GM19240 (cell line): Measurements from ENCODE around the gene LMO7.

ENCODE experiments used
- DNase-seq: peaks from one replicate; pipeline ENCODE4 v3.0.0; 2011; ENCODE audit warnings: low spot score; ENCODE audit not compliant: insufficient read length

LMO7 gene

DNA sequence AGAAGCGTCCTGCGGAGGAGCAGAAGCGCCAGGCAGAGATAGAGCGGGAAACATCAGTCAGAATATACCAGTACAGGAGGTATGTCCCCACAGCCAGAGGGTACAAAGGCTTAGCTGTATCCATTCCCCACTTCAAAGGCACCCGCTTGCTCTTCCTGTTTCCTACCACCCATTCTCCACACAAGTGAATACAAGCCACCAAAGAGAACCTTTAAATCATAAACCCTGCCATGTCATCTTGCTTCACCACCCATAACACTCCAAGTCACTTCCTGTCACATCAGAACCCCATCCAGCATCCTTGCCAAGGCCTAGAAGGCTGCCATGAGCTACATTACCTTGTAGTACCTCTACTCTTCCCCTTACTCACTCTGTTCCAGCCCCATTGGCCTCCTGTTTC, 205.8 kb downstream of the LMO7 start:
- DNase-seq = no peak

GRCh38 chr13:75843074-75843473, 206.9 kb downstream of the LMO7 start:
- DNase-seq = no peak

DNA sequence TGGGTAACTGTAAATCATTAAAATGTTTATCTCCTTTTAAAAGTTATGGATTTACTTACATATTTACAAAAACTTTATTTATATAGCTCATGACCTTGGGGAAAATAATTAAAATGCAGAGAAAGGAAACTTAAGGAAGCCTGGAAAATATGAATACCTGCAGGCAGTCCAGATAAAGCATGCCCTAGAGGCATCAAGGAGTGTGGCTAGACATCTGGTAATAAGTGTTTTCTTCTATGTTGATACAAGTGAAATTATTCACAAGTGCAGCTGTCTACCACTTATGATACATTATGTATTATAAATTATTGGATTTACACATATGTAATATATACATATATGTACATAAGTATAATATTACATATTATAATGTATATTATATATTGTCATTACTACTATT, 207.9 kb downstream of the LMO7 start:
- no peak for DNase-seq

GRCh38 chr13:75847588-75847987, 211.5 kb downstream of the LMO7 start:
- DNase-seq = no peak

GRCh38 chr13:75850916-75851315, 214.8 kb downstream of the LMO7 start:
- DNase-seq = no peak

DNA sequence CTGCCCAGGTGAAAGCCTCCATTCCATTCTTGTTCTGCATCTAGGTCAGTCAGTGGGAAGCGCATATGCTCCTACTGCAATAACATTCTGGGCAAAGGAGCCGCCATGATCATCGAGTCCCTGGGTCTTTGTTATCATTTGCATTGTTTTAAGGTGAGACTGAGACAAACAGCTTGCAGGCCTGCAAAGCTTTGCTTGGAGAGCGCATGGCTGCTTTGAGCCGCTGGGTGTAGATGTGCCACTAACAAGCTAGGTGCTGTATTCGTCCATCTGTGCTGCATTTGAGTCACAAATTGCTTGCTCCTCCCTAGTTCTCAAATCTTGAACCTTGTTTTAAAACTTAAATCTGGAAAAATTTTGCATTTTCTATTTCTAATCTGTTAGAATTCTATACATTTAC, 219.1 kb downstream of the LMO7 start:
- DNase-seq = no peak

DNA sequence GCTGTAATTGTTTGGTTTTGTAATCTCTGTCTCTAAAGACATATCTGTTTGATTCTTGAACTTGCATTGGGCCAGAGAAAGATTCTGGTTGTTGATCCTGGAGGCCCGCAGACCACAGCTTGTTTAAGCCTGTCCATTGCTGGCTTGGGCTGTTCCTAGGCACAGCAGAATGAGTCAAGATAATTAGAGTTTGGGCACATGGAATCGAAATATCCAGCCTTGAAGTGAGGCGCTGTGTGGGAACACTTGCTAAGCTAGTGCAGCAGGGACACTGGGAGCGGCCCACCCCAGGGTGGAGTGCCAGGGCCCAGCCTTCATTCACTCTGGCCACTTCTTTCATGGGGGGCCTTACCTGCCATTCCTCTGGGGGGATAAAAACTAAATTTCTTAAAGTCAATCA, 219.7 kb downstream of the LMO7 start:
- DNase-seq = no peak

DNA sequence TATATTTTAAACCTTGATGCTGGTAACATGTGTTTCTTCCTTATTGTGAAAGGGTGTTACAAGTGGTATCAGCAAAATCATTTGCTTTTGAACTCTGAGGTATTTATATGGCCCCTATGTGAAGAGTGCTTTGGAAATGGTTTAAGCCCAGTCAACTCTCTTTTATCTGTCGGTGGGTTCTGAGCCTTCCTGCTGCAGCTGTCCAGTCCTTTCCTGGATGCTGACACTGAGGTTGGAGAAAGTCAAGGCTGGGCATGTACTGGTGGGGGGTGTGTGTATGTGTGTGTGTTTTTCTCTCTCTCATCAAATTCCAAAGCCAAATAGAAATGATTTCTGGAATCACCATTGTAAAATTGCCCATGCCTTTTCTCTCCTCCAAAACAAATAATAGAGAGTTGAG, 221.2 kb downstream of the LMO7 start:
- no peak for DNase-seq

- no peak for DNase-seq
Measured at GRCh38 chr13:75860935-75861334, 224.8 kb downstream of the LMO7 start.

GRCh38 chr13:75861786-75862185, 225.7 kb downstream of the LMO7 start:
- DNase-seq = no peak

GRCh38 chr13:75864718-75865117, 228.6 kb downstream of the LMO7 start:
- no peak for DNase-seq

- DNase-seq = no peak
Measured at GRCh38 chr13:75867379-75868117, 231.4 kb downstream of the LMO7 start.

- DNase-seq = no peak
Measured at GRCh38 chr13:75869981-75870380, 233.9 kb downstream of the LMO7 start.

DNA sequence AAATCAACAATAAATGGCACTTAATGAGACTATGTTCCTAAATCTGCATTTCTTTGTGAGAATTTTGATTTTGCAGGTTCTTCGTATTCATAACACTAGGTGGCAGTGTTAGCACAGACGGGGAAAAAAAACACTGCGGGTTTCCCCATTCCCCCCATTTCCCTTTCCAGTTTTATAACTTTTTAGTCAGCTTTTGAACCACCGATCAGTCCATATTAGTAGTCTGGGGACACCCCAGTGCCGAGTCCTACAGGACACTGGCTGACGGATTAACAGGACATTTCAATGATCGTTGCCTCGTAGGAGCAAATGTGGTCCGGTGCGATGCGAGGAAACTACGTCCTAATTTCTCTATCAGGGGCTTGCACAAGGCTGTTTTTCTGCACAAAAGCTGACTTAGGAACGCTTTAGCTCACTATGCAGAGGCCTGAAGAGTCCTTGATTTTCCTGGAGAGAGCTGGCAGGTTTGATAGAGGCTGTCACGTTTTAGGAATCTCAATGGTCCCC, 234.3 kb downstream of the LMO7 start:
- no peak for DNase-seq

GRCh38 chr13:75871059-75871458, 234.9 kb downstream of the LMO7 start:
- DNase-seq = no peak

DNA sequence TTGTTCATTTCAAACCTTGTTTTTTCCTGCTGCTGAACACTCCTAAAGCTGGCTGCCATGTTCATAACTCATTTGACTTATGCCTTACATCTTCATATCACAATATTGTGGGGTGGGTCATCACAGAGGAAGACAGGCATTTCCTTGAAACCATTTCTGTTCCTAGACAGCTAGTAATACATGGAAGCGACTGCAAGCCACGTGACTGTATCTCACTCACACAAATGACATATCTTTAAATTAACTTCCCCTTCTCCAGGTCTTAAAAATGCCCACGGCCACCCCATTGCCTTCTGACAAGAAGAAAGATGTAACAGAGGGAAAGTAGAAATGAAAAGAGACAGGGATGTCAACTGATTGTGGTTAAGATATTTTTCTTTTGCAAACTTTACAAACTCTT, 236.8 kb downstream of the LMO7 start:
- no peak for DNase-seq

- DNase-seq = no peak
Measured at GRCh38 chr13:75873494-75873893, 237.4 kb downstream of the LMO7 start.

DNA sequence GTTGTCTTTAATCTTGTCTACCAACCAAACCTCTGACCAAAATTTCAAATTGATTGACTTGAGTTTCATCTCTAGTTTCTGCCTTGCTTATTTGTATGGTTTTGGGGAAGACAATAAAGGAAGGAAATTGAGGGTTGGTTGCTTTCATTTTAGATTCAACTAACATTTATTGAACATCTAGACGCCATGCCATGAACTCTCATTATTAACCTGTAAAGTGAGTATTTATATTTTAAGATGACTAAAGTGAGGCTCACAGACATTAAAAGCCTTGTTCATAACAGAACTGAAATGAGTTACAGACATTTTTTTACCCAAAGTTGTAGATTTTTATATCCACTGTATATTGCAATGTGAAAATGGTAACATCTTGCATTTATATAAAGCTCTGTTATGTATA, 239.3 kb downstream of the LMO7 start:
- DNase-seq = no peak

DNA sequence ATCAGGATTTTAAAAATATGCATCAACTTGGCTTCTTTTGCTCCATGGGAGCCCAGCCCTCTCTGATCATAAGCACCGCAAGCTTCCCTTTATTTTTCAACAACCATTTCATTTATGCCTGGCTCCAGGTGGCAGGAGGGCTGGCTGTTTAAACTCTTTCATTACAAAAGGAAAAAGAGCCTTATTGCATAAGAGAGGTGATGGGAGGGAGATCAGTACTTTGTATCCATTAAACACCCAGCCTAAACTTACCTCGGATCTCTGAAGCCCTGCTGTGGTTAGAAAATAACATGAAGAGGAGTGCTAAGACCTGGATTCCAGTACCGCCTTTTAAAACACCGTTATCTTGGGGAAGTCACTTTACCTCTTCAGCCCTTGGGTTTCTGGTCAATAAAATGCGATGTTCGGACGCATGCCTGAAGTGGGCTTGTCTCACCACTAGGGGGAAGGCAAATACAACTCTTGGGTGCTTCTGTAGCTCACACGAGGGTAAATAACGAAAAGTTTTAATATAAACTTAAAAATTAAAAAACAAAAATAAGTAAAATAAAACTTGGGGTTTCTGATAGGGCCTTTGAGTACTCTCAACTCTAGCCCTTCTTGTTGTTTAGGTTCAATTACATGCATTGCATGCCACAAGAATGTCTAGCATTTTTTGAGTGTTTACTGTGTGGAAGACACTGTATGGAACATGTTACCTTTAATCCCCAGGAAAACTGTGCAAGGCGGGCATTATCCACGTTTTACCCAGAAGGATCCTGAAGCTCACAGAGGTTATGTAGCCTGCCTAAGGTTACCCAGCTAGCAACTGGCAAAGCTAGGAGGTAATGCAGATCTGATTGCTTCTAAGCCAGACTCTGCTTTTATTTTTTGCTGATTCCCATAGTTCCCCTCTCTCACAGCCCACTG, 240.3 kb downstream of the LMO7 start:
- DNase-seq = peak; percentile 7

DNA sequence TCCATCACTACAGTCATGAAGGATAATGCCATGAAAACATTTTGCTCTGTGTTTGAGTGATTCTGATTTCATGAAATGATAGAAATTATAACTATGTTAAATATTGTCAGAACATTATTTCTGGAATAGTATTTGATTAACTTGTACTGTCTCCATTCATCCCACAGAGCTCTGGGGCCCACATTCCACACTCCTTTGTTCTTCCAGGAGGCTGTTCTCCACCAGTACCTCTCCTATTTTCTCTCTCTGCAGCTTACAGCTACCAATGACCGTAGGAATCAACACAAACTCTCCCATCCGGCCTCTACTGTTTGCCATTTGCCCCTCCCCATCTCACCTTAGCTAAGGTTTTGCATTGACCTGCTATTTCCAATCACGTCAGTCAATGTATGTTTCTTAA, 240.9 kb downstream of the LMO7 start:
- no peak for DNase-seq

DNA sequence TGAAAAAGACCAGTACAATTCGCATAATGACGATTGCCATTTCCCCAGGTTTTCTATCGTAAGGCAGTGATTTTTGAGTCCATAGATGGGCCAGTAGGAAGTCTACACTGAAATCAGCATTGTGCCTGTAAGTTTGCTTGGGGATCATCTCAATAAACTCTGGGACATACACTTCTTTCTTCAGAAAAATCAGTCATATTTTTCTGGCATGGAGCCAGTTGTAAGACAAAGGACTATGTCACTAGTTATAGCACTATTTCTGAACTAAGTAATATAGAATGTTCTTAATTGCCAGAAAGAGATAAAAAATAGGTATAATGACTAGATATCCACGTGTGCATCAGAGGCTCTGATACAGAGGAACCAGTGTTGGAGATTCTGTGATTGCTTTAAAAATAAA, 243.5 kb downstream of the LMO7 start:
- no peak for DNase-seq

- no peak for DNase-seq
Measured at GRCh38 chr13:75881109-75881775, 245.1 kb downstream of the LMO7 start.
